ENCODE measurements around the gene SCFD2.

DNA sequence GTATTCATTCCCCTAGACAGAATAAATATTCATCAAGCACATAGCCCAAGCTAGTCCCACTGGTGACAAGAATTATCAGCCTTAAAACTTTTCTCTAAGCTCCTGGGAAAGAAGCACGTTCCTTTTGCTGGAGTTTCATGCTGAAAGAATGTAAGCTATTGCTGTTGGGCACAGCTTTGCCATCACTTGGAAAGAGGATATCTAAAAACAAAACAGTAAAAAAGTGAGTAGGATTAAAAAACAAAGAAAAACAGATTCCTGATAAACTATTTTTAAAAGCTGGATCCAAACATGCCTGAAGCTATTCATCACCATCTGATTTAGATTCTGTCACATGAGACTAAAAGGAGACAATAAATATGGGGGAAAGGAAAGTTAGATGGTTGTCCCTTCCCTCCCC, 176.8 kb downstream of the SCFD2 start:
- TF ChIP-seq, protein P1, sequence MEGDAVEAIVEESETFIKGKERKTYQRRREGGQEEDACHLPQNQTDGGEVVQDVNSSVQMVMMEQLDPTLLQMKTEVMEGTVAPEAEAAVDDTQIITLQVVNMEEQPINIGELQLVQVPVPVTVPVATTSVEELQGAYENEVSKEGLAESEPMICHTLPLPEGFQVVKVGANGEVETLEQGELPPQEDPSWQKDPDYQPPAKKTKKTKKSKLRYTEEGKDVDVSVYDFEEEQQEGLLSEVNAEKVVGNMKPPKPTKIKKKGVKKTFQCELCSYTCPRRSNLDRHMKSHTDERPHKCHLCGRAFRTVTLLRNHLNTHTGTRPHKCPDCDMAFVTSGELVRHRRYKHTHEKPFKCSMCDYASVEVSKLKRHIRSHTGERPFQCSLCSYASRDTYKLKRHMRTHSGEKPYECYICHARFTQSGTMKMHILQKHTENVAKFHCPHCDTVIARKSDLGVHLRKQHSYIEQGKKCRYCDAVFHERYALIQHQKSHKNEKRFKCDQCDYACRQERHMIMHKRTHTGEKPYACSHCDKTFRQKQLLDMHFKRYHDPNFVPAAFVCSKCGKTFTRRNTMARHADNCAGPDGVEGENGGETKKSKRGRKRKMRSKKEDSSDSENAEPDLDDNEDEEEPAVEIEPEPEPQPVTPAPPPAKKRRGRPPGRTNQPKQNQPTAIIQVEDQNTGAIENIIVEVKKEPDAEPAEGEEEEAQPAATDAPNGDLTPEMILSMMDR (IDR thresholded peaks at IDR 0.05; ENCODE audit: low read depth, low read length): no peak
- TF ChIP-seq EZH2phosphoT487 (IDR thresholded peaks at IDR 0.05; ENCODE audit: low read depth): no peak
